Gastrocnemius medialis (tissue), 4 donors: ENCODE data around the gene ROBO4. TPM values are rescaled to one million over a fixed set of nuclear protein-coding genes. Genes with fewer than 3 reads are reported as not detected.

Experiments
- ATAC-seq, 2 donors: fragments of 150-250 bp; one replicate each; pipeline ENCODE4 v1.9.1; 2016
- DNase-seq, 2 donors: peaks; one replicate each; pipeline ENCODE4 v3.0.0-alpha.2; 2019
- H3K27ac ChIP-seq, 4 donors: fragments of 200-600 bp; sonication (generic); 1 replicate in 1 of 4; 2 replicates in 3 of 4; pipeline ENCODE4 v1.5.1; 2016 to 2018; ENCODE audit warnings: mild to moderate bottlenecking in 2 of 4, moderate library complexity in 1 of 4
- H3K27me3 ChIP-seq, 3 donors: fragments of 200-600 bp; sonication (generic) in 2 of 3; 1 replicate in 1 of 3; 2 replicates in 2 of 3; pipeline versions ENCODE4 v1.5.1 to v1.6.0; 2016 to 2019; ENCODE audit warnings: mild to moderate bottlenecking in 1 of 3, moderate library complexity in 1 of 3
- H3K36me3 ChIP-seq, 2 donors: fragments of 200-600 bp; sonication (generic) in 1 of 2; one replicate each; pipeline ENCODE4 v1.5.1; 2017 to 2018
- H3K4me1 ChIP-seq, 2 donors: fragments of 200-600 bp; sonication (generic) in 1 of 2; one replicate each; pipeline ENCODE4 v1.5.1; 2016 to 2017; ENCODE audit warnings: mild to moderate bottlenecking in 2 of 2
- H3K4me3 ChIP-seq, 4 donors: fragments of 200-600 bp; sonication (generic) in 3 of 4; 1 replicate in 1 of 4; 2 replicates in 3 of 4; pipeline ENCODE4 v1.5.1; 2016 to 2019; ENCODE audit warnings: mild to moderate bottlenecking in 2 of 4
- H3K9me3 ChIP-seq, 3 donors: fragments of 200-600 bp; sonication (generic) in 2 of 3; 1 replicate in 1 of 3; 2 replicates in 2 of 3; pipeline ENCODE4 v1.5.1; 2016 to 2019
- POLR2A ChIP-seq, 2 donors: fragments of 450-650 bp; IDR thresholded peaks; one replicate each; pipeline ENCODE4 v1.6.1; 2017; ENCODE audit warnings: antibody characterized with exemption in 2 of 2, mild to moderate bottlenecking in 2 of 2, moderate library complexity in 2 of 2
- in situ Hi-C, 4 donors: fragments of 200-750 bp; cut with MboI; loops; one replicate each; pipeline versions ENCODE4 v1.15.0 to v1.8.0; 2017; ENCODE audit warnings: low sequenced_read_pairs in 4 of 4
- intact Hi-C: fragments of 100-400 bp; cut with DNase I; formaldehyde crosslinking; loops from one replicate; pipeline ENCODE4 v1.15.1; 2023; ENCODE audit warnings: low total_unique reads
- total RNA-seq, 4 donors: library from RNA; depleted of rRNA; stranded (reverse); fragments of >200 nt; gene quantifications; one replicate each; pipeline versions ENCODE4 v1.1.0 to v1.2.3, GENCODE V29; 2016
- TF ChIP-seq, protein P1 (sequence below), 5 experiments: fragments of 450-650 bp in 3 of 5; fragments of 200-600 bp in 2 of 5; sonication (generic) in 2 of 5; IDR thresholded peaks in 4 of 5; conservative IDR thresholded peaks in 1 of 5; 1 replicate in 4 of 5; 2 replicates in 1 of 5; pipeline ENCODE4 v1.5.1; 2016 to 2019; ENCODE audit warnings: antibody characterized with exemption in 5 of 5, mild to moderate bottlenecking in 3 of 5, moderate library complexity in 3 of 5

ROBO4 gene
- total RNA-seq, 4 donors from 2014 or later: 7.6 to 18.7 (median 14.7) TPM

DNA sequence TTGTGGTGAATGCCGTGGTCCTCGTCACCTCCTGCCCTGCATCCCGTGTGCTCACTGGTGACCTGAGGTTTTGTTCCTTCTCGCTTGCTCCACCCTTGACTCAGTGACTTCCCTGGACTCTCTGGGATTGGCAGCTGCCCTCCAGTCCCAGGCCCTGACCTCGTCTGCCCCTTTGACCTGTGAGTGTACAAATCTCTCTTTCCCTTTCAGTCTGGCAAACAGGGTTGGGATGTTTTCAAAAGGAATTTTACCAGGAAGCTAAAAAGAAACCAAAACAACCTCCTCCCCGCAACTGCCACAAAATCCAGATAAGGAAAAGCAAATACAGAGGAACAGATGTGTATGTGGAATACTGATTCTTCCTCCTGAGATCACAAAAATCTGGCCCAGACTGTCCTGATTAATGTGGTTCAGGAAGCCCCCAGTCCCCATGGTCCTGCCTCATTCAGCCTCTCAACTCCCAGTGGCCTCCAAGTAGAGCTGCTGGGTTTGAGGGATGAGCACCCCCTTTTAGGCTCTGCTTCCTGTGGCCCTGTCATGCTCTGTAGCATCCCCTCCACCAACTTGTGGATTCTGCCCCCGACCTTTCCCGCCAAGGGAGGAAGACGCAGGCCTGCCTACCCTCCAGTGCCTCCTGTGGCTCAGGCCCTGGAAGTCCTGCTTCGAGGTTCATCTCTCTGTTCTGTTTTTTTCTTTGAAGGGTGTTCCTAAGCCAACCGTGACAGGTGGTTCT lies 15.2 kb downstream of the ROBO4 start:
- Histone ChIP-seq H3K27me3 (peaks cover 0 to 3% (median 0%) of the 10 kb centered on the region in 3 donors), H3K4me1 (peaks cover 0 to 4% of the 10 kb centered on the region in 2 donors), H3K36me3 (no peaks in the 10 kb centered on the region), H3K27ac (peak overlapping the region; percentile 37 to 62 (median 52)), H3K9me3 (no peaks in the 10 kb centered on the region), H3K4me3 (no peak overlapping the region)
- DNase-seq (no peak), ATAC-seq (peak; percentile 45 to 52)
- no peak for TF ChIP-seq POLR2A (IDR thresholded peaks at IDR 0.05)
- TF ChIP-seq, protein P1, sequence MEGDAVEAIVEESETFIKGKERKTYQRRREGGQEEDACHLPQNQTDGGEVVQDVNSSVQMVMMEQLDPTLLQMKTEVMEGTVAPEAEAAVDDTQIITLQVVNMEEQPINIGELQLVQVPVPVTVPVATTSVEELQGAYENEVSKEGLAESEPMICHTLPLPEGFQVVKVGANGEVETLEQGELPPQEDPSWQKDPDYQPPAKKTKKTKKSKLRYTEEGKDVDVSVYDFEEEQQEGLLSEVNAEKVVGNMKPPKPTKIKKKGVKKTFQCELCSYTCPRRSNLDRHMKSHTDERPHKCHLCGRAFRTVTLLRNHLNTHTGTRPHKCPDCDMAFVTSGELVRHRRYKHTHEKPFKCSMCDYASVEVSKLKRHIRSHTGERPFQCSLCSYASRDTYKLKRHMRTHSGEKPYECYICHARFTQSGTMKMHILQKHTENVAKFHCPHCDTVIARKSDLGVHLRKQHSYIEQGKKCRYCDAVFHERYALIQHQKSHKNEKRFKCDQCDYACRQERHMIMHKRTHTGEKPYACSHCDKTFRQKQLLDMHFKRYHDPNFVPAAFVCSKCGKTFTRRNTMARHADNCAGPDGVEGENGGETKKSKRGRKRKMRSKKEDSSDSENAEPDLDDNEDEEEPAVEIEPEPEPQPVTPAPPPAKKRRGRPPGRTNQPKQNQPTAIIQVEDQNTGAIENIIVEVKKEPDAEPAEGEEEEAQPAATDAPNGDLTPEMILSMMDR (IDR thresholded peaks at IDR 0.05 in 4 of 5, conservative IDR thresholded peaks at IDR 0.05 in 1 of 5): no peak
- intact Hi-C loops: no loop called here
- in situ Hi-C loops: no loop called here

DNA sequence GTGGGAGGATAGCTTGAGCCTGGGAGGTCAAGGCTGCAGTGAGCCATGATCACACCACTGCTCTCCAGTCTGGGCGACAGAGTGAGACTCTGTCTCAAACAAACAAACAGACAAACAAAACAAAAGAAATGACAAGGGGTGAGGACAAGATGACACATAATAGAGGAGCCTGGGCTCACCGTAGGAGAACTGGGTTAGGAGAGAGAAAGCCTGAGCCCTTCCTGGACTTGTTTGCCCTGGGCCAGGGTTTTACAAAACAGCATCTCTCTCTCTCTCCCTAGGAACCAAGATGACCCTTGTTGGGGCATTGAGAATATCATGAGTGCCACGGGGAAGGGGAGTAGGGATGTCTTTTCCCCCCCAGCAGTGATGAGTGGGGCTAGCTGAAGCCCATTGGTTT lies 16.7 kb downstream of the ROBO4 start:
- ATAC-seq (no peak), DNase-seq (no peak)
- in situ Hi-C loops (no loop called here), intact Hi-C loops (no loop called here)
- H3K9me3 ChIP-seq: no peaks in the 10 kb centered on the region
- TF ChIP-seq, protein P1 (IDR thresholded peaks at IDR 0.05 in 4 of 5, conservative IDR thresholded peaks at IDR 0.05 in 1 of 5): no peak
- TF ChIP-seq POLR2A (IDR thresholded peaks at IDR 0.05): no peak
- peaks cover 0 to 4% (median 0%) of the 10 kb centered on the region in 3 donors for H3K27me3 ChIP-seq
- H3K27ac ChIP-seq: no peak overlapping the region
- H3K4me3 ChIP-seq: no peak overlapping the region
- no peaks in the 10 kb centered on the region for H3K36me3 ChIP-seq
- peaks cover 0 to 13% of the 10 kb centered on the region in 2 donors for H3K4me1 ChIP-seq

DNA sequence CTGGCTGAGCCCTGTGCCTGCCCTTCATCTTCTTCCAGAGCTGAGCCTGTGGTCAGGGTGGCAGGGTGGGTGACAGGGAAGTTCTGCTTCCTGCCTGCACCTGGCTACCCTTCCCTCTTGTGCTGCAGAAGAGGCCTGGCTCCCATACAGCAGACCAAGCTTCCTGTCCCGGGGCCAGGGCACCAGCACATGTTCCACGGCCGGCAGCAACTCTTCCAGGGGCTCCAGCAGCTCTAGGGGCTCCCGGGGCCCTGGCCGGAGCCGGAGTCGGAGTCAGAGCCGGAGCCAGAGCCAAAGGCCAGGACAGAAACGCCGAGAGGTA lies 17.4 kb downstream of the ROBO4 start:
- ATAC-seq: no peak
- Histone ChIP-seq H3K4me1 (peaks cover 0 to 13% of the 10 kb centered on the region in 2 donors), H3K27me3 (peaks cover 0 to 7% (median 0%) of the 10 kb centered on the region in 3 donors), H3K9me3 (no peaks in the 10 kb centered on the region), H3K27ac (no peak overlapping the region), H3K4me3 (no peak overlapping the region), H3K36me3 (no peaks in the 10 kb centered on the region)
- in situ Hi-C loops (no loop called here), intact Hi-C loops (no loop called here)
- no peak for DNase-seq
- TF ChIP-seq, protein P1 (IDR thresholded peaks at IDR 0.05 in 4 of 5, conservative IDR thresholded peaks at IDR 0.05 in 1 of 5): no peak
- TF ChIP-seq POLR2A (IDR thresholded peaks at IDR 0.05): no peak

DNA sequence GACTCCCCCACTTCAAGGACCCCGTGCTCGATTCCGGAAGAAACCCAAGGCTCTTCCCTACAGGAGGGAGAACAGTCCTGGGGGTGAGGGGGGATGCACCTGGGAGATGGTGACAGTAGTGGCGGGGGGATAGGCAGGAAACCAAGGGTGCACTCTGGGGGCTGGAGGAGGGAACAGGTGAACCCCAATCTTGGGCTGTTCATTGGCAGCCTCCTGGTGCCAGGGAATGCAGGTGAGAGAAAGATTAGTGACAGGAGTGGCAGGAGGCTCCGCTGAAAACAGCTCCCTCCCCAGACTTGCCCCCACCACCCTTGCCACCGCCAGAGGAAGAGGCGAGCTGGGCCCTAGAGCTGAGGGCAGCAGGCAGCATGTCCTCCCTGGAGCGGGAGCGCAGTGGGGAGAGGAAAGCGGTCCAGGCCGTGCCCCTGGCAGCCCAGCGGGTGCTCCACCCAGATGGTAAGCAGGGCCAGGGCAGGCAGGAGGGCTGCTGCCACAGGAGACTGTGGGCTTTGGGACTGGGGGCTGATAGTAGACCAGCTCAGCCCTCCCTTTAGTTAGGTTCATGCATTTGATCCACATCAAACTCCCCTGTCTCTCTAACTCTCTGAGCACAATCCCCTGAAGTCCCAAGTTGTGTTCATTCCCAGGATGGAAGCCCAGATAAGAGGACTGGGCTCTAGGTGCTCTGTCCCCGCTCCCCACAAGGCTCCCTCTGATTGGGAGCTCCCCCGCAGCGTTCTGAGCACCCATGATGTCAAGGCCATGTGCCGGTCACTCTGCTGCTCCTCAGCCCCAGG lies 18.0 kb downstream of the ROBO4 start:
- Histone ChIP-seq H3K4me1 (peaks cover 0 to 13% of the 10 kb centered on the region in 2 donors), H3K36me3 (no peaks in the 10 kb centered on the region), H3K27ac (no peak overlapping the region), H3K9me3 (no peaks in the 10 kb centered on the region), H3K27me3 (peaks cover 0 to 7% (median 0%) of the 10 kb centered on the region in 3 donors), H3K4me3 (no peak overlapping the region)
- in situ Hi-C loops: no loop called here
- no peak for ATAC-seq
- no peak for DNase-seq
- intact Hi-C loops: loop anchor here (5.0 kb wide), 1 partner anchor 73 kb away; the partner anchor contains the start of gene CCDC15
- TF ChIP-seq, protein P1 (IDR thresholded peaks at IDR 0.05 in 4 of 5, conservative IDR thresholded peaks at IDR 0.05 in 1 of 5): no peak
- no peak for TF ChIP-seq POLR2A (IDR thresholded peaks at IDR 0.05)
